GM13977 (cell line): ENCODE measurements around the gene IGF1.

ENCODE experiments used
- DNase-seq: peaks from one replicate; pipeline ENCODE4 v3.0.0; 2012; ENCODE audit warnings: low spot score
- in situ Hi-C: fragments of 300-500 bp; cut with MboI; formaldehyde crosslinking; loops from one replicate; pipeline ENCODE4 v1.12.0; 2022; ENCODE audit warnings: low sequenced_read_pairs, low pct_unique_long_range_greater_than_20kb, mixed read lengths, inconsistent platforms; ENCODE audit not compliant: unreplicated experiment
- TF ChIP-seq, protein P1 (sequence below): IDR thresholded peaks from 2 replicates; pipeline ENCODE4 v1.5.1; 2012; ENCODE audit warnings: mild to moderate bottlenecking, control low read depth; ENCODE audit not compliant: insufficient read depth; ENCODE audit errors: extremely low read depth, missing control alignments

IGF1 gene

GRCh38 chr12:102518871-102519270, 38.5 kb upstream of the IGF1 start:
- in situ Hi-C loops, result no loop called here
- no peak for DNase-seq
- TF ChIP-seq, protein P1, sequence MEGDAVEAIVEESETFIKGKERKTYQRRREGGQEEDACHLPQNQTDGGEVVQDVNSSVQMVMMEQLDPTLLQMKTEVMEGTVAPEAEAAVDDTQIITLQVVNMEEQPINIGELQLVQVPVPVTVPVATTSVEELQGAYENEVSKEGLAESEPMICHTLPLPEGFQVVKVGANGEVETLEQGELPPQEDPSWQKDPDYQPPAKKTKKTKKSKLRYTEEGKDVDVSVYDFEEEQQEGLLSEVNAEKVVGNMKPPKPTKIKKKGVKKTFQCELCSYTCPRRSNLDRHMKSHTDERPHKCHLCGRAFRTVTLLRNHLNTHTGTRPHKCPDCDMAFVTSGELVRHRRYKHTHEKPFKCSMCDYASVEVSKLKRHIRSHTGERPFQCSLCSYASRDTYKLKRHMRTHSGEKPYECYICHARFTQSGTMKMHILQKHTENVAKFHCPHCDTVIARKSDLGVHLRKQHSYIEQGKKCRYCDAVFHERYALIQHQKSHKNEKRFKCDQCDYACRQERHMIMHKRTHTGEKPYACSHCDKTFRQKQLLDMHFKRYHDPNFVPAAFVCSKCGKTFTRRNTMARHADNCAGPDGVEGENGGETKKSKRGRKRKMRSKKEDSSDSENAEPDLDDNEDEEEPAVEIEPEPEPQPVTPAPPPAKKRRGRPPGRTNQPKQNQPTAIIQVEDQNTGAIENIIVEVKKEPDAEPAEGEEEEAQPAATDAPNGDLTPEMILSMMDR, result no peak

- no peak for DNase-seq
- TF ChIP-seq, protein P1, result no peak
- in situ Hi-C loops, result no loop called here
Measured at GRCh38 chr12:102514696-102515095, 34.3 kb upstream of the IGF1 start.

- in situ Hi-C loops, result no loop called here
- no peak for DNase-seq
- TF ChIP-seq, protein P1, result peak; percentile 8
Measured at GRCh38 chr12:102513739-102514138, 33.4 kb upstream of the IGF1 start.

DNA sequence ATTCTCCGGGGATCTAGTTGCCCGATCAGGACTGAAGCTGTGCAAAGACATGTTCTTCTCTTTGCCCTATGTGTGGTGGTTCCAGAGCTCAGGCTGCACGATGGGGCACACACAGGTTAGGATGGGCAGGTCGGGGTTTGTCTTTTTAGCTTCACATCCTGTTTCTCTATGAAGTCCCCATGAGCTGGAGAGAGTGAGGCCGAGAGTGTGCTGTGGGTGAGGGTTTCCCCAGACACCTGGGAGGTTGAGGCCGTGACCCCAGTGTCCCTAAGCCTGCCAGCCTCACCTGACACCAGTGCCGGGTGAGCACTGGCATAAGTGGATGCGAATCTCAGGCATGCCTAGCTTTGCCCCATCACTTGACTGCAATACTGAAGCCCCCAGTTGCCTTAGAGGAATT, 32.9 kb upstream of the IGF1 start:
- DNase-seq, result no peak
- TF ChIP-seq, protein P1, result no peak
- in situ Hi-C loops, result no loop called here

DNA sequence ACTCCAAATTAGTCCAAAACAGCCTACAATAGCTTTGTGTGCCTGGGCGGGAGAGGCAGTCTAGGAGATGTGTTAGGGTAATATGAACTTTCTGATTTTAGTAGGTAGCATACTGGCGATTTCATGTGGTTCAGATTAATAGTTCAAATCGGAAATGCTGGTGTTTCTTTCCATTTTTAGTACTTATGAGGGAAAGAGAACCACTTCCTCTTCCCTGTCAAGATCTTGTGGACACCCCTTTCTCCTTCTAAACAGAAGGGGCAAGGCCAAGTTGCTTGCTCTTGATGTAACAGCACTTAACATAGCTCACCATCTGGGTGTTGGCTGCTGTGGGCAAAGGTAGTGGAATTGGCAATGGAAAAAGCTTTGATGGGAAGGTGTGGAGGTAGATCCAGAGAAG, 32.2 kb upstream of the IGF1 start:
- in situ Hi-C loops, result no loop called here
- TF ChIP-seq, protein P1, result no peak
- DNase-seq, result no peak

- TF ChIP-seq, protein P1, result no peak
- DNase-seq, result no peak
- in situ Hi-C loops, result no loop called here
Measured at GRCh38 chr12:102511575-102511974, 31.2 kb upstream of the IGF1 start.

- no peak for DNase-seq
- in situ Hi-C loops, result no loop called here
- TF ChIP-seq, protein P1, result no peak
Measured at GRCh38 chr12:102510463-102510862, 30.1 kb upstream of the IGF1 start.
